ENCODE measurements around the gene JAKMIP2. TPM values are rescaled to one million over a fixed set of nuclear protein-coding genes. Genes with fewer than 3 reads are reported as not detected.

The JAKMIP2 gene
- total RNA-seq, 1 experiment from 2014 or later: not detected

DNA sequence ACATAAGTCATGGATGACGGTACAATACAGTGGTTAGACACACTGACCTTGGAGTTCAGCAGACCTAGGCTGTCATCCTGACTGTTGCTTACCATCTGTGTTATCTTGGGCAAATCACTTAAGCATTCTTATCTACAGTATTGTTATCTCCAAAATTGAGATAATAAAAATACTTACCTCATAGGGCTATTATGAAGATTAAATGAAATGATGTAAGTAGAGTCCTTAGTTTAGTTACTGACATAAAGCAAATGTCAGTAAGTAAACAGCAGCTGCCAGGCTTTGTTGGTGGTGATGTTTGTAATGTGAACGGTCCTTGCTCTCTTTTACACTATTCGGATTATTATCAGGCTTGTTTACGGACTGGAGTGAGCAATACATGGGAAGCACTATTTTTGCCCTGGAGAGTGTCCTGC, 165.3 kb downstream of the JAKMIP2 start:
- Histone ChIP-seq H3K9me3 (ENCODE audit: control insufficient read depth in 1 of 2, insufficient read depth in 1 of 2, low read depth in 1 of 2, low read length in 2 of 2) (no peaks in the 10 kb centered on the region), H4K20me1 (ENCODE audit: insufficient read depth) (no peaks in the 10 kb centered on the region), H3K27ac (ENCODE audit: low read depth, low read length) (no peak overlapping the region), H3K4me1 (ENCODE audit: control insufficient read depth in 1 of 2, insufficient read depth in 2 of 2, low read length in 2 of 2) (no peaks in the 10 kb centered on the region), H3K4me3 (replicated peaks in 1 of 2; ENCODE audit: low read depth in 1 of 2, low read length in 2 of 2) (no peak overlapping the region), H3K79me2 (ENCODE audit: insufficient read depth, low read length) (no peaks in the 10 kb centered on the region), H3K9me2 (ENCODE audit: insufficient read depth) (no peaks in the 10 kb centered on the region), H3K9ac (ENCODE audit: low read length) (no peak overlapping the region), H3K27me3 (ENCODE audit: insufficient read depth, low read length) (no peaks in the 10 kb centered on the region), H3K4me2 (ENCODE audit: low read length) (no peak overlapping the region), H2AFZ (ENCODE audit: low read depth, low read length, poor library complexity, severe bottlenecking) (no peak overlapping the region), H3K36me3 (ENCODE audit: control insufficient read depth in 1 of 2, insufficient read depth in 2 of 2, low read length in 2 of 2) (no peaks in the 10 kb centered on the region)
- TF ChIP-seq POLR2AphosphoS5 (IDR thresholded peaks at IDR 0.05; ENCODE audit: low read depth, low read length) (no peak), YY1 (IDR thresholded peaks at IDR 0.05; ENCODE audit: extremely low read depth, insufficient replicate concordance, low read depth, low read length) (no peak), SRF (IDR thresholded peaks at IDR 0.05; ENCODE audit: low read depth) (no peak), CEBPB (IDR thresholded peaks at IDR 0.05; ENCODE audit: low read depth) (no peak), JUND (IDR thresholded peaks at IDR 0.05) (no peak), CBX3 (IDR thresholded peaks at IDR 0.05; ENCODE audit: low read depth) (no peak), ZNF274 (IDR thresholded peaks at IDR 0.05; ENCODE audit: low read depth, low read length) (no peak), RAD21 (IDR thresholded peaks at IDR 0.05; ENCODE audit: low read depth) (no peak), EGR1 (IDR thresholded peaks at IDR 0.05; ENCODE audit: low read depth) (no peak), POLR2A (IDR thresholded peaks at IDR 0.05; ENCODE audit: borderline replicate concordance, extremely low read depth, insufficient read depth, insufficient read length) (no peak), SIN3A (IDR thresholded peaks at IDR 0.05; ENCODE audit: low read depth) (no peak), REST (IDR thresholded peaks at IDR 0.05; ENCODE audit: low read depth) (no peak), FOSL1 (IDR thresholded peaks at IDR 0.05; ENCODE audit: low read depth) (no peak)
- TF ChIP-seq, protein P1, sequence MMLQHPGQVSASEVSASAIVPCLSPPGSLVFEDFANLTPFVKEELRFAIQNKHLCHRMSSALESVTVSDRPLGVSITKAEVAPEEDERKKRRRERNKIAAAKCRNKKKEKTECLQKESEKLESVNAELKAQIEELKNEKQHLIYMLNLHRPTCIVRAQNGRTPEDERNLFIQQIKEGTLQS (IDR thresholded peaks at IDR 0.05): no peak
- TF ChIP-seq, protein P2, sequence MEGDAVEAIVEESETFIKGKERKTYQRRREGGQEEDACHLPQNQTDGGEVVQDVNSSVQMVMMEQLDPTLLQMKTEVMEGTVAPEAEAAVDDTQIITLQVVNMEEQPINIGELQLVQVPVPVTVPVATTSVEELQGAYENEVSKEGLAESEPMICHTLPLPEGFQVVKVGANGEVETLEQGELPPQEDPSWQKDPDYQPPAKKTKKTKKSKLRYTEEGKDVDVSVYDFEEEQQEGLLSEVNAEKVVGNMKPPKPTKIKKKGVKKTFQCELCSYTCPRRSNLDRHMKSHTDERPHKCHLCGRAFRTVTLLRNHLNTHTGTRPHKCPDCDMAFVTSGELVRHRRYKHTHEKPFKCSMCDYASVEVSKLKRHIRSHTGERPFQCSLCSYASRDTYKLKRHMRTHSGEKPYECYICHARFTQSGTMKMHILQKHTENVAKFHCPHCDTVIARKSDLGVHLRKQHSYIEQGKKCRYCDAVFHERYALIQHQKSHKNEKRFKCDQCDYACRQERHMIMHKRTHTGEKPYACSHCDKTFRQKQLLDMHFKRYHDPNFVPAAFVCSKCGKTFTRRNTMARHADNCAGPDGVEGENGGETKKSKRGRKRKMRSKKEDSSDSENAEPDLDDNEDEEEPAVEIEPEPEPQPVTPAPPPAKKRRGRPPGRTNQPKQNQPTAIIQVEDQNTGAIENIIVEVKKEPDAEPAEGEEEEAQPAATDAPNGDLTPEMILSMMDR (IDR thresholded peaks at IDR 0.05 in 2 of 3, conservative IDR thresholded peaks at IDR 0.05 in 1 of 3; ENCODE audit: borderline replicate concordance in 1 of 3, insufficient read depth in 1 of 3, low read depth in 2 of 3, low read length in 2 of 3): no peak
- CTCF ChIA-PET: interaction anchor here (1.7 kb wide), 1 partner anchor 11 kb away, joined by 6 read pairs; no protein-coding TSS in a partner anchor
- POLR2A ChIA-PET: no interaction called here
- no TSS peak for BruUV-seq (replicated peaks)
- RAD21 ChIA-PET (ENCODE audit: low non-redundant PET in 1 of 2, low total read pairs in 2 of 2, uncharacterized antibody in 2 of 2, unreplicated experiment in 2 of 2): no interaction called here
- DNase-seq (ENCODE audit: low read depth, low spot score): no peak
- ATAC-seq: no peak
- intact Hi-C loops (cut with micrococcal nuclease): no loop called here

Measured in HCT116 (cell line).